Glutamatergic neuron (in vitro differentiated cells): ENCODE results near the gene MVB12B. TPM values are rescaled to one million over a fixed set of nuclear protein-coding genes. Genes with fewer than 3 reads are reported as not detected.

ENCODE experiments used
- DNase-seq: peaks from one replicate; pipeline ENCODE4 v3.0.0; 2022
- H3K27ac Mint-ChIP-seq: one replicate; pipeline ENCODE4 v1.8.0; 2020; ENCODE audit warnings: mild to moderate bottlenecking, mixed read lengths, inconsistent platforms; ENCODE audit not compliant: unreplicated experiment
- H3K27me3 Mint-ChIP-seq: one replicate; pipeline ENCODE4 v1.8.0; 2020; ENCODE audit warnings: mild to moderate bottlenecking, moderate library complexity, mixed read lengths, inconsistent platforms; ENCODE audit not compliant: unreplicated experiment
- H3K36me3 Mint-ChIP-seq: one replicate; pipeline ENCODE4 v1.8.0; 2020; ENCODE audit warnings: mild to moderate bottlenecking, mixed read lengths, inconsistent platforms; ENCODE audit not compliant: unreplicated experiment
- H3K4me1 Mint-ChIP-seq: one replicate; pipeline ENCODE4 v1.8.0; 2020; ENCODE audit warnings: mild to moderate bottlenecking, low read depth, mixed read lengths, inconsistent platforms; ENCODE audit not compliant: unreplicated experiment
- H3K4me3 Mint-ChIP-seq: one replicate; pipeline ENCODE4 v1.8.0; 2020; ENCODE audit warnings: mild to moderate bottlenecking, mixed read lengths, inconsistent platforms; ENCODE audit not compliant: unreplicated experiment
- H3K9me3 Mint-ChIP-seq: one replicate; pipeline ENCODE4 v1.8.0; 2020; ENCODE audit warnings: mild to moderate bottlenecking, moderate library complexity, mixed read lengths, inconsistent platforms; ENCODE audit not compliant: unreplicated experiment
- total RNA-seq: library from RNA; stranded (reverse); fragmentation: NEBNext Ultra II Directional; extraction: Animal tissue kit (Norgen Biotek cat#: 25700); gene quantifications from one replicate; pipeline ENCODE4 v1.2.1, GENCODE V29; 2021; ENCODE audit not compliant: unreplicated experiment
- TF ChIP-seq, protein P1 (sequence below): fragments of 200-600 bp; sonication (generic); IDR thresholded peaks from one replicate; pipeline ENCODE4 v1.5.0; 2021; ENCODE audit not compliant: partially characterized antibody, unreplicated experiment

MVB12B gene
- total RNA-seq, 1 donor from 2014 or later, result 41.1 TPM

DNA sequence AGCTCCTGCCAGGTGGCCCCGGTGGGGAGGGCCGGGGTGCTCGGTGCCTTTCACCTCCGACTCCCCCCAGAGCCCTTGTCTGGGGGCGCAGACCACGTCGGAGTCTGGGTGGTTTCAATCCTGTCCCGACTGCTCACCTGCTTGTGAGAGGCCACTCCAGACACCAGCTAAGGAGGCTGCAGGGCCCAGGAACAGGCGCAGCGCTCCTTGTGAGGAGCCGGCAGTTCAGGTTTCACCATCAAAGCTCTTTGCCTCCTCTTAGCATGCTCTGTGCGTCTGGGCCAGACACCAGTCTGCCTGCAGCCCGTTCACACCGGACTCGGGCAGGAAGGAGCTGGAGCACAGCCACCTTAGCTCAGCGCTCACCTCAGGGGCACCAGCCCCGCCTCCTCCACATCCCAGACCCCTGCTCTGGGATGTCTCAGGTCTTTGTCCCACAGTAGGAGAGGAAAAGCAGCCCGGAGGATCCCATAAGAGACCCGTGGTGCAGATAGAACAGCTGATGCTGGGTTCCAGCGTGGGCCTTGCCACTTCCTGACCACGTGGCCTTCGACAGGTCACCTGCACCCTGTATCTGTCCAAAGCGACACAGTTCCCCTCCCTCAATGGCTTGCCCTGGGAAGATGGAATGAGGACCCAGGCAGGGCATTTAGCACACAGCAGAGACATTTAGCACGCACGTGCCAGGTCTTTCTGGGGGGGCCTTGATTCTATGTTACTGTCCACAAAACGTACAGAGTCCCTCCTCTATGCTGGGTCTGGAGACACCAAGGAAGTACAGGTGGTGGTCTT, 180.9 kb downstream of the MVB12B start:
- TF ChIP-seq, protein P1, sequence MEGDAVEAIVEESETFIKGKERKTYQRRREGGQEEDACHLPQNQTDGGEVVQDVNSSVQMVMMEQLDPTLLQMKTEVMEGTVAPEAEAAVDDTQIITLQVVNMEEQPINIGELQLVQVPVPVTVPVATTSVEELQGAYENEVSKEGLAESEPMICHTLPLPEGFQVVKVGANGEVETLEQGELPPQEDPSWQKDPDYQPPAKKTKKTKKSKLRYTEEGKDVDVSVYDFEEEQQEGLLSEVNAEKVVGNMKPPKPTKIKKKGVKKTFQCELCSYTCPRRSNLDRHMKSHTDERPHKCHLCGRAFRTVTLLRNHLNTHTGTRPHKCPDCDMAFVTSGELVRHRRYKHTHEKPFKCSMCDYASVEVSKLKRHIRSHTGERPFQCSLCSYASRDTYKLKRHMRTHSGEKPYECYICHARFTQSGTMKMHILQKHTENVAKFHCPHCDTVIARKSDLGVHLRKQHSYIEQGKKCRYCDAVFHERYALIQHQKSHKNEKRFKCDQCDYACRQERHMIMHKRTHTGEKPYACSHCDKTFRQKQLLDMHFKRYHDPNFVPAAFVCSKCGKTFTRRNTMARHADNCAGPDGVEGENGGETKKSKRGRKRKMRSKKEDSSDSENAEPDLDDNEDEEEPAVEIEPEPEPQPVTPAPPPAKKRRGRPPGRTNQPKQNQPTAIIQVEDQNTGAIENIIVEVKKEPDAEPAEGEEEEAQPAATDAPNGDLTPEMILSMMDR, result no peak
- peak; percentile 16 for DNase-seq
- Mint-ChIP-seq H3K36me3 (peaks cover 8% of the 10 kb centered on the region), H3K27me3 (peaks cover 12% of the 10 kb centered on the region), H3K4me1 (peaks cover 5% of the 10 kb centered on the region), H3K27ac (no peak overlapping the region), H3K4me3 (no peak overlapping the region), H3K9me3 (peaks cover 2% of the 10 kb centered on the region)

DNA sequence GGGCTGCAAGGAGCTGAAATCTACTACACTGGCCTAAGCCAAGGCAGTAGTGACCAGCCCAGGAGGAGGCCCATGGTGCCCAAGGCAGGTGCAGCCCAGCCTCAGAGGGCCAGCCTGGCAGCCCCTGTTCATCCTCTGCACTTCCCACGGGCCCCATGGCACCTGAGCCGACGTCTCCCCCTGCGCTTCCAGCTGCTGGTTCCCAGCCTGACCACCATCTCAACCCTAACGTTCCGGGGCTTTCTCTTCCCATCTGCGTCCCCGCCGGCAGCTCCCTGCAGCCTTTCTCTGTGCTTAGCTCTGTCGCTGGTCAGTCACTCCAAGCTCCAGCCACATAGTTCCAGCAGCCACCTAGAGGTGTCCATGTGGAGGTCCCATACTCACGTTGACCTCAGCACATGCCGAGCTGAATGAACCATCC, 181.6 kb downstream of the MVB12B start:
- H3K4me1 Mint-ChIP-seq, result peaks cover 5% of the 10 kb centered on the region
- H3K9me3 Mint-ChIP-seq, result peaks cover 4% of the 10 kb centered on the region
- DNase-seq, result peak; percentile 18
- TF ChIP-seq, protein P1, result no peak
- peaks cover 8% of the 10 kb centered on the region for H3K36me3 Mint-ChIP-seq
- no peak overlapping the region for H3K4me3 Mint-ChIP-seq
- peaks cover 14% of the 10 kb centered on the region for H3K27me3 Mint-ChIP-seq
- no peak overlapping the region for H3K27ac Mint-ChIP-seq

DNA sequence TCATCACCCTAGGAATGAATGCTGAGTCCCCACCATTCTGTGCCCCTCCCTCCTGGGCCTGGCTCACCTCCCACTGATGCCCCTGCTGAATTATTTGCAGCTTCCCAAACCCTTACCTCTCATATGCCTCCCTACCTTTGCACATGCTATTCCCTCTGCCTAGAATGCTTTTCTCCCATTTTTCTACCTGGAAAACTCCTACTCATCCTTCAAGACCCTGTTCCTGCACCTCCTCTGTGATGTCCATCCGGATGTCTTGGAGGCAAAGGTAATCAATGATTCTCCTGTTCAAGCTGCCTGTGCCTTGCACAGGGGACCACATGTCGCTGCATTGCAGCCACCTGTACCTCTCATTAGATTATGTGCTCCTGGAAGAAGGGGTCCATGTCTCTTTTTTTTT, 182.3 kb downstream of the MVB12B start:
- Mint-ChIP-seq H3K27me3 (peaks cover 14% of the 10 kb centered on the region), H3K27ac (no peak overlapping the region)

DNA sequence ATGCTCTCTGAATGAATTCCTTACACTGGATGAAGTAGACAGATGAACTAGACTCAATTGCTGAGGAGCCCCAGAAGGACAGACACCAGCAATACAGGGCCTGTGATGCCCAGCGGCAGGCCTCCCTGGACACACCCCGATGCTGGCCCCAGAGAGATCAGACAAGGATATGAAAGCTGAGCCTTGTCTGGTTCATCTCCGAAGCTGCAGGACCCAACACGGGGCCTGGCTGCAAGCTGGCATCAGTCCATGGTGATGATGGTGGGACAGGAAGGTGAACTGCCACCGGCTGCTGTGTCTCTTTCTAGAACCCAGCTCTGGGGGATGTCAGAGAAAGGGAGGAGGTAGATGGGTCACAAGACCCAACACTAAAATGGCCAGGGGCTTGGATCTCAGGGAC, 183.1 kb downstream of the MVB12B start:
- Mint-ChIP-seq H3K4me3 (no peak overlapping the region), H3K27ac (no peak overlapping the region), H3K4me1 (peaks cover 5% of the 10 kb centered on the region), H3K9me3 (peaks cover 4% of the 10 kb centered on the region), H3K27me3 (peaks cover 14% of the 10 kb centered on the region), H3K36me3 (peaks cover 8% of the 10 kb centered on the region)
- TF ChIP-seq, protein P1, result no peak
- DNase-seq, result no peak

More for the DNA sequence above, 182.3 kb downstream of the MVB12B start:
- no peak for DNase-seq
- Mint-ChIP-seq H3K36me3 (peaks cover 8% of the 10 kb centered on the region), H3K4me3 (no peak overlapping the region), H3K4me1 (peaks cover 5% of the 10 kb centered on the region), H3K9me3 (peaks cover 4% of the 10 kb centered on the region)
- TF ChIP-seq, protein P1, result no peak

DNA sequence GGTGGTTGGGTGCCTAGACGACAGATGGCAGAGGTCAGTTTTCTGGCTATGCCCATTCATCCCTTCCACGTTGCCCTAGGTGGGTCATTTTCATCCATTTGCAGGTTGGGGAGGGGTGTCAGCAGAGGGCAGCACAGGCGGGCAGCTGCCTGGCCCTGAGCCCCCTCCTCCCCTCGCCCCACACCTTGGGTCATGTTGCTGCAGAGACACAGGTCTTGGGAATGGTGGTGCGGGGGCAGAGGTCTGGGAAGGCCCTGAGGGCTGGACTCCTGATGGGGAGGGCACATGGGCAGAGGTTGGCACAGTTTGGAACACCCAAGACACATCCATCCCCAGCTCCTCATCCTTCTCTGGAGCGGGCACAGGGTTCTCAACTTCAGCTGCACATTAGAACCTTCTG, 183.9 kb downstream of the MVB12B start:
- TF ChIP-seq, protein P1, result no peak
- Mint-ChIP-seq H3K36me3 (peaks cover 8% of the 10 kb centered on the region), H3K27ac (no peak overlapping the region), H3K4me3 (no peak overlapping the region), H3K4me1 (peaks cover 5% of the 10 kb centered on the region), H3K27me3 (peaks cover 16% of the 10 kb centered on the region), H3K9me3 (peaks cover 4% of the 10 kb centered on the region)
- DNase-seq, result peak; percentile 13
